Fibroblast of villous mesenchyme (primary cell): ENCODE data around the gene PPP1R7. TPM values are rescaled to one million over a fixed set of nuclear protein-coding genes. Genes with fewer than 3 reads are reported as not detected.
"Not testable (repeated sequence)": the region's sequence is repeated elsewhere in the genome, so short reads cannot be mapped to it uniquely, and the experiment has no call there.

Experiments
- DNase-seq: peaks from one replicate; pipeline ENCODE4 v3.0.0-alpha.2; 2010; ENCODE audit warnings: low read depth
- H3K4me3 ChIP-seq: 2 replicates; pipeline ENCODE4 v1.5.1; 2011; ENCODE audit warnings: low read depth, mild to moderate bottlenecking, low read length
- total RNA-seq: library from RNA; depleted of rRNA; stranded (reverse); fragments of >200 nt; gene quantifications from 2 replicates; pipeline ENCODE4 v1.2.3, GENCODE V29; 2012
- TF ChIP-seq, protein P1 (sequence below): IDR thresholded peaks from 2 replicates; pipeline ENCODE4 v1.5.1; 2012; ENCODE audit warnings: low read depth, mild to moderate bottlenecking, low read length; ENCODE audit not compliant: insufficient read depth

PPP1R7 gene, protein sequence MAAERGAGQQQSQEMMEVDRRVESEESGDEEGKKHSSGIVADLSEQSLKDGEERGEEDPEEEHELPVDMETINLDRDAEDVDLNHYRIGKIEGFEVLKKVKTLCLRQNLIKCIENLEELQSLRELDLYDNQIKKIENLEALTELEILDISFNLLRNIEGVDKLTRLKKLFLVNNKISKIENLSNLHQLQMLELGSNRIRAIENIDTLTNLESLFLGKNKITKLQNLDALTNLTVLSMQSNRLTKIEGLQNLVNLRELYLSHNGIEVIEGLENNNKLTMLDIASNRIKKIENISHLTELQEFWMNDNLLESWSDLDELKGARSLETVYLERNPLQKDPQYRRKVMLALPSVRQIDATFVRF
- total RNA-seq: 64.1 and 78.2 TPM in 2 replicates

DNA sequence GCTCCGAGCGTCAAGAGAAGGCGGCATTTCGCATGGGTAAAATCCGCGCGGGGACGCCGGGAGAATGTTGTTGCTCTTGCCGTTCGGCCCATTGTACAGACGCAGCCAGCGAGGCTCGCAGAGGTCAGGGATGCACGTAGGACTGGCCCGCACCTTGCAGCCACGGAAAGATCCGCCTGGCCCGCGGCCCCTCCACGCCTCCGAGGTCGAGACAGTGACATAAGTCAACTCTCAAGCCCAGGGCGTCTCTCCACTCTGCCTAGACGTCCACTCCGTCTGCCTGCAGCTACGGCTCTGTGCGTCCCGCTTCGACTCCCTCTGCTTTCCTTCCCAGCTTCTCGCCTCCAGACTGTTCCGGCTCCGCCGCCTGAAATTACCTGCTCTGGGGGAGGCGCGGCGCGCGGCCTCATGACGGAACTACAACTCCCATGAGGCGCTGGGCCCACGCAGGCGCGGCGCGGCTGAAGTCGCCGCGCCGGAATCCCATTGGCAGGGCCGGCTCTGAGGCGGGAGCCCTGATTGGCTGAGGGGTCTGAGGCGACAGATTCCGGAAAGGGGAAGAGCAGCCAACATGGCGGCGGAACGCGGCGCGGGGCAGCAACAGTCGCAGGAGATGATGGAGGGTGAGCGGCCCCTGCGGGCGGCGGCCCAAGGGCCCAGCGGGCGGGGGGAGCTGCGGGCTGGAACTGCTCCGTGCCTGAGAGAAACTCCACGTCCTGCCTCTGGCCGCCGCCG lies at the start of gene PPP1R7:
Gene PPP1R7 (plus strand): TSS at position 543 of the 735 bp plus-strand sequence. CDS start 29 bp downstream, at position 572.
- peak within 1 kb of the TSS; percentile 81 for H3K4me3 ChIP-seq
- TF ChIP-seq, protein P1, sequence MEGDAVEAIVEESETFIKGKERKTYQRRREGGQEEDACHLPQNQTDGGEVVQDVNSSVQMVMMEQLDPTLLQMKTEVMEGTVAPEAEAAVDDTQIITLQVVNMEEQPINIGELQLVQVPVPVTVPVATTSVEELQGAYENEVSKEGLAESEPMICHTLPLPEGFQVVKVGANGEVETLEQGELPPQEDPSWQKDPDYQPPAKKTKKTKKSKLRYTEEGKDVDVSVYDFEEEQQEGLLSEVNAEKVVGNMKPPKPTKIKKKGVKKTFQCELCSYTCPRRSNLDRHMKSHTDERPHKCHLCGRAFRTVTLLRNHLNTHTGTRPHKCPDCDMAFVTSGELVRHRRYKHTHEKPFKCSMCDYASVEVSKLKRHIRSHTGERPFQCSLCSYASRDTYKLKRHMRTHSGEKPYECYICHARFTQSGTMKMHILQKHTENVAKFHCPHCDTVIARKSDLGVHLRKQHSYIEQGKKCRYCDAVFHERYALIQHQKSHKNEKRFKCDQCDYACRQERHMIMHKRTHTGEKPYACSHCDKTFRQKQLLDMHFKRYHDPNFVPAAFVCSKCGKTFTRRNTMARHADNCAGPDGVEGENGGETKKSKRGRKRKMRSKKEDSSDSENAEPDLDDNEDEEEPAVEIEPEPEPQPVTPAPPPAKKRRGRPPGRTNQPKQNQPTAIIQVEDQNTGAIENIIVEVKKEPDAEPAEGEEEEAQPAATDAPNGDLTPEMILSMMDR: no peak
- DNase-seq: peak; percentile 93

DNA sequence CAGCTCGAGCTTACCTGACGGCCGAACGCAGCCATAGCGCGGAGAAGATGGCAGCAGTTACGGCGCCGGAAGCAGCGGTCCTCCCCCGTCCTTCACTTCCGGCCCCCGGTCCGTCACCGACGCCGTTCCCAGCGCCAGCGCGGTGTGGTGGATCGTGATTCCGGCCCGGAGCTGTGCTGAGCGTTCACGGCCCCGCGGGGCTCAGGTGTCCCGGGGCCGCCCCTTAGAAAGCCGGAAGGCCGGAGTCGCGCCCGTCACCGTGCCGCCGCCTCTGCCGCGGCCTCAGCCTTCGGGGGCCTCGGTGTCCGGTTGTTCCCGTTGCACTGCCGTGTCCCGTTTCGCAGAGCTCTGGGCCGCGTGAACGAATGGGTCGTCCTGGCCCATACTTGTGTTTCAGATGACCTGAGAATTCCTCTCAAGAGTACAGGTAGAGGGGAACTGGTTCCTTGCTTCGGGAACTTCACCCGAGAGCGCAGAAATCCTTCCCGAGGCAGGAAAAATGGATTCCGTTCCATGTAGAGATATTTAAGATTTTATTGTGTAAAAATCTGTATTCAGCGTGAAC lies 47.9 kb upstream of the PPP1R7 start, which contains the start of gene MTERF4:
Gene MTERF4 (minus strand): TSS at position 49 of the 565 bp plus-strand sequence. CDS start 14 bp downstream, at position 35.
- TF ChIP-seq, protein P1: no peak
- peak within 1 kb of the TSS; percentile 93 for H3K4me3 ChIP-seq
- DNase-seq: peak; percentile 79

DNA sequence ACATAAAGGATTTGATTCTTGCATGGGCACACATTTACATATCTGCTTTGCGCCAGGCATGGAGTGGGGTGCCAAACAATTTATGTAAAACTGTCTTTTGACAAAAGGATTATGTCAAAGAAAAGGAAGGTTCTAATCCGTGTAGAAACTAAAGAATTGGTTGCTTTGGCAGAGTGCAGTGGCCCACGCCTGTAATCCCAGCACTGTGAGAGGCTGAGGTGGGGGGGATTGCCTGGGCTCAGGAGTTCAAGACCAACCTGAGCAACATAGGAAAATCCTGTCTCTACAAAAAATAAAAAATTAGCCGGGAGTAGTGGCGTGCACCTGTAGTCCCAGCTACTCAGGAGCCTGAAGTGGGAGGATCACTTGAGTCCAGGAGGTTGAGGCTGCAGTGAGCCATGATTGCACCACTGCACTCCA lies 47.1 kb upstream of the PPP1R7 start:
- H3K4me3 ChIP-seq: peak overlapping the region; percentile 93
- TF ChIP-seq, protein P1: no peak
- DNase-seq: no peak

DNA sequence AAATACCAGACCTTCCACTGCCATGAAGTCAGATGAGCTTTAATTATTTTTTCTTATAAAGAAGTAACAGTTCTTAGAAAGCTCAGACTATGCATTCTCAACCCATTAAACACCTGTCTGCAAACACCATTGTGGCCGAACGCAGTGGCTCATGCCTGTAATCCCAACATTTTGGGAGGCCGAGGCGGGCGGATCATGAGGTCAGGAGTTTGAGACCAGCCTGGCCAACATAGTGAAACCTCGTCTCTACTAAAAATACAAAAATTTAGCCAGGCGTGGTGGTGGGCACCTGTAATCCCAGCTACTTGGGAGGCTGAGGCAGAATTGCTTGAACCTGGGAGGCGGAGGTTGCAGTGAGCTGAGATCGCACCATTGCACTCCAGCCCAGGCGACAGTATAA lies 45.7 kb upstream of the PPP1R7 start:
- not testable (repeated sequence) for H3K4me3 ChIP-seq, DNase-seq

DNA sequence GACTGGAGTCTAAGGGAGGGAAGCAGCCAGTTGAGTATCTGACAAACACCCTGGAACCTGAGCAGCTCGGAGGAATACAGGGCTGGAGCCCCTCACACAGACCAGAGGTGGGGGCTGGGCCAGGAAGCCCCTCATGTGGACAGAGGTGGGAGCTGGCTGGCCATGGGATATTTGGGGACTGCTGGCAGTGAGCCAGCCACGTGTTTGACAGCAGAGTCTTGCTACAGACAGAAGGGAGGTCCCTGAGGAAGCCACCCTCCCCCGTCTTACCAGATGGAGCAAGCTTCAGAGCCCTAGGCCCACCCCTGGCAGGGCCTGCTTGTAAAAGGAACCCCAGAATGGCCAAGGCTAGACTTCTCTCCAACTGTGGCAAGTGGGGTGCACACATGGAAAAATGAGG lies 44.6 kb upstream of the PPP1R7 start:
- TF ChIP-seq, protein P1: no peak
- no peak for DNase-seq
- no peak overlapping the region for H3K4me3 ChIP-seq

DNA sequence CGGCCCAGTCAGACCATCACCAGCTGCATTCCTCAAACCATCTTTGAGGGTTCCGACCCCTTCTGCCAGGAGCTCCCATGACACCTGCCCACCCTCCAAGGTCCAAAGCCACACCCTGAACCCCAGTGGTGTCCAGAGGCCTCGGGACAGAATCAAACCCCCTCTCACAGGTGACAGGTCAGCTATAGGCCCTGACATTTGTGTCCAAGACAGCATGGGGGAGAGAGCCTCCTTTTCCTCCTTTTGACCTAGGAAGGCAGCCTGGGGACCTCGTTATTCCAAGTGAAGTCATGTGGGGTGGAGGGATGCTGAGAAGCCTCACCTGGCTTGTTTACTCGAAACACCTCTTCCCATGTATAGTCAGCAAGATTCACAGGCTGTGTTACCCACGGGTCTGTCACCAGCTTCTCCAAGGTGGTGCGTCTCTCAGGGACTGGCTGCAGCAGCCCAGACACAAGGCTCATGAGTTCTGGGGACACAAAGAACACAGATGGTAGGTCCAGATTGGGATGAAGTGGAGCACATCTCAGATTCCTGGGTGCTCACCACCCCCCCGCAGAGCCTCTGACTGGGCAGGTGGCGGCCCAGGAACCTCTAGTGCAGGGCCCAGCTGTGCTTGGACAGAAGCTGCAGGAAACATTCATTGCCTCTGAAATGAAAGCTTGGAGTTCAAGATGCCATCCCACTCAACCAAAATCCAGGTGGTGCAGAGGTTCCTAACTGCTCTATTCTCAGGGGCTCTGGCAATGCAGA lies 43.1 kb upstream of the PPP1R7 start:
- TF ChIP-seq, protein P1: no peak
- no peak for DNase-seq
- no peak overlapping the region for H3K4me3 ChIP-seq
